Activated CD8-positive, alpha-beta T cell treated with anti-CD3 and anti-CD28 coated beads, Interleukin-2, amount 10 ng/mL, durations not matched to agents 7 days and 5 days (primary cell): Measurements from ENCODE around the gene OR5I1. TPM values are rescaled to one million over a fixed set of nuclear protein-coding genes. Genes with fewer than 3 reads are reported as not detected.

Experiments used
- total RNA-seq, 2 experiments: library from RNA; stranded (reverse); gene quantifications; one replicate each; pipeline ENCODE4 v1.2.3, GENCODE V29; 2021

The OR5I1 gene
- total RNA-seq, 2 experiments from 2014 or later: not detected

Other genes with a start within 250 kb of the OR5I1 start
- gene OR5D13, start 163.0 kb downstream of the OR5I1 start, total RNA-seq: not detected
- gene OR5D14, start 140.8 kb downstream of the OR5I1 start, total RNA-seq: not detected
- not detected for gene OR5L1, start 125.0 kb downstream of the OR5I1 start, total RNA-seq
- not detected for gene OR5D18, start 116.8 kb downstream of the OR5I1 start, total RNA-seq
- gene OR5L2, start 109.2 kb downstream of the OR5I1 start, total RNA-seq: not detected
- not detected for gene OR5D16, start 97.6 kb downstream of the OR5I1 start, total RNA-seq
- gene TRIM51, start 53.1 kb downstream of the OR5I1 start, total RNA-seq: not detected
- gene OR5W2, start 21.8 kb downstream of the OR5I1 start, total RNA-seq: not detected
- not detected for gene OR10AG1, start 33.5 kb upstream of the OR5I1 start, total RNA-seq
- gene OR5F1, start 58.2 kb upstream of the OR5I1 start, total RNA-seq: not detected
- gene OR5AS1, start 91.3 kb upstream of the OR5I1 start, total RNA-seq: not detected
- gene OR8I2, start 156.9 kb upstream of the OR5I1 start, total RNA-seq: not detected
- not detected for gene OR8H2, start 167.3 kb upstream of the OR5I1 start, total RNA-seq
- not detected for gene OR8H3, start 186.0 kb upstream of the OR5I1 start, total RNA-seq
- gene OR8J3, start 203.8 kb upstream of the OR5I1 start, total RNA-seq: not detected
- not detected for gene OR8K5, start 223.9 kb upstream of the OR5I1 start, total RNA-seq
- not detected for gene OR5J2, start 240.2 kb upstream of the OR5I1 start, total RNA-seq